SJSA1 (cell line): Measurements from ENCODE around the gene CDK10. TPM values are rescaled to one million over a fixed set of nuclear protein-coding genes. Genes with fewer than 3 reads are reported as not detected.
"Not testable (repeated sequence)": the region's sequence is repeated elsewhere in the genome, so short reads cannot be mapped to it uniquely, and the experiment has no call there.

ENCODE experiments used
- DNase-seq, 2 experiments: peaks; one replicate each; pipeline ENCODE4 v3.0.0-alpha.2; 2015 to 2020; ENCODE audit warnings: low spot score in 2 of 2, low read depth in 1 of 2
- H3K27ac ChIP-seq: fragments of 250-450 bp; sonication (Bioruptor Pico); 2 replicates; pipeline ENCODE4 v1.5.1; 2020; ENCODE audit warnings: mild to moderate bottlenecking, moderate library complexity
- H3K27me3 ChIP-seq: fragments of 250-450 bp; sonication (Bioruptor Pico); replicated peaks from 2 replicates; pipeline ENCODE4 v1.5.1; 2020; ENCODE audit warnings: mild to moderate bottlenecking, moderate library complexity
- H3K36me3 ChIP-seq: fragments of 250-450 bp; sonication (Bioruptor Pico); 2 replicates; pipeline ENCODE4 v1.5.1; 2020; ENCODE audit warnings: mild to moderate bottlenecking
- H3K4me1 ChIP-seq: fragments of 250-450 bp; sonication (Bioruptor Pico); replicated peaks from 2 replicates; pipeline ENCODE4 v1.6.1; 2021; ENCODE audit warnings: mild to moderate bottlenecking
- H3K4me3 ChIP-seq: fragments of 250-450 bp; sonication (Bioruptor Pico); 2 replicates; pipeline ENCODE4 v1.5.1; 2020; ENCODE audit warnings: mild to moderate bottlenecking
- H3K9me3 ChIP-seq: fragments of 250-450 bp; sonication (Bioruptor Pico); replicated peaks from 2 replicates; pipeline ENCODE4 v1.5.1; 2020; ENCODE audit warnings: mild to moderate bottlenecking
- total RNA-seq: library from RNA; depleted of rRNA; stranded (reverse); fragments of >200 nt; shearing (Covaris generic); gene quantifications from 2 replicates; pipeline ENCODE4 v1.2.3, GENCODE V29; 2014

CDK10 gene
- total RNA-seq, 1 experiment from 2014 or later = 26.8 TPM

GRCh38 chr16:89672177-89672941 lies 14.1 kb upstream of the CDK10 start:
- Histone ChIP-seq H3K4me3 (no peak overlapping the region), H3K27me3 (no peaks in the 10 kb centered on the region), H3K9me3 (no peaks in the 10 kb centered on the region), H3K4me1 (no peaks in the 10 kb centered on the region), H3K36me3 (no peaks in the 10 kb centered on the region; the same call in 1 of the 2 replicates), H3K27ac (no peak overlapping the region)
- DNase-seq = no peak

GRCh38 chr16:89678258-89678657 lies 8.2 kb upstream of the CDK10 start:
- Histone ChIP-seq H3K36me3 (no peaks in the 10 kb centered on the region), H3K9me3 (peaks cover 8% of the 10 kb centered on the region; the same call in 1 of the 2 replicates), H3K4me3 (no peak overlapping the region), H3K4me1 (no peaks in the 10 kb centered on the region), H3K27me3 (no peaks in the 10 kb centered on the region), H3K27ac (no peak overlapping the region)
- no peak for DNase-seq

- no peak overlapping the region for H3K27ac ChIP-seq
- no peak for DNase-seq
- no peaks in the 10 kb centered on the region for H3K27me3 ChIP-seq
- peaks cover 18% of the 10 kb centered on the region for H3K36me3 ChIP-seq
- H3K4me1 ChIP-seq = peaks cover 8% of the 10 kb centered on the region
- H3K4me3 ChIP-seq = no peak overlapping the region
- no peaks in the 10 kb centered on the region; the same call in 1 of the 2 replicates for H3K9me3 ChIP-seq
These were observed 573 bp upstream of the CDK10 start for GRCh38 chr16:89685916-89686315.

- peaks cover 8% of the 10 kb centered on the region for H3K4me1 ChIP-seq
- H3K27me3 ChIP-seq = no peaks in the 10 kb centered on the region
- no peaks in the 10 kb centered on the region; the same call in 1 of the 2 replicates for H3K9me3 ChIP-seq
- DNase-seq = peak in 1 of 2 experiments; percentile 62
- H3K27ac ChIP-seq = peak overlapping the region; percentile 57
- H3K36me3 ChIP-seq = peaks cover 32% of the 10 kb centered on the region
- peak overlapping the region; percentile 74 for H3K4me3 ChIP-seq
These were observed 827 bp downstream of the CDK10 start for GRCh38 chr16:89687092-89687940.

GRCh38 chr16:89688395-89688794 lies 1.9 kb downstream of the CDK10 start:
- Histone ChIP-seq H3K27ac (no peak overlapping the region), H3K27me3 (no peaks in the 10 kb centered on the region), H3K36me3 (peaks cover 38% of the 10 kb centered on the region), H3K4me3 (no peak overlapping the region), H3K9me3 (no peaks in the 10 kb centered on the region; the same call in 1 of the 2 replicates), H3K4me1 (peaks cover 8% of the 10 kb centered on the region)
- no peak for DNase-seq

GRCh38 chr16:89689142-89689541 lies 2.7 kb downstream of the CDK10 start:
- H3K4me3 ChIP-seq = no peak overlapping the region

GRCh38 chr16:89689621-89690020 lies 3.1 kb downstream of the CDK10 start:
- H3K9me3 ChIP-seq, DNase-seq, H3K4me1 ChIP-seq, H3K27ac ChIP-seq, H3K27me3 ChIP-seq, H3K4me3 ChIP-seq: not testable (repeated sequence)
- peaks cover 49% of the 10 kb centered on the region for H3K36me3 ChIP-seq

More at GRCh38 chr16:89689142-89689541, 2.7 kb downstream of the CDK10 start:
- Histone ChIP-seq H3K27me3 (no peaks in the 10 kb centered on the region), H3K27ac (no peak overlapping the region), H3K9me3 (no peaks in the 10 kb centered on the region; the same call in 1 of the 2 replicates), H3K4me1 (peaks cover 8% of the 10 kb centered on the region), H3K36me3 (peaks cover 46% of the 10 kb centered on the region)
- no peak for DNase-seq

- no peak overlapping the region for H3K27ac ChIP-seq
- H3K9me3 ChIP-seq = no peaks in the 10 kb centered on the region; the same call in 1 of the 2 replicates
- no peak for DNase-seq
These were observed 4.0 kb downstream of the CDK10 start for GRCh38 chr16:89690392-89690901.

GRCh38 chr16:89691231-89691985 lies 4.9 kb downstream of the CDK10 start:
- peaks cover 63% of the 10 kb centered on the region for H3K36me3 ChIP-seq
- no peak for DNase-seq
- H3K4me1 ChIP-seq = peaks cover 8% of the 10 kb centered on the region
- no peaks in the 10 kb centered on the region for H3K9me3 ChIP-seq
- H3K27me3 ChIP-seq = no peaks in the 10 kb centered on the region
- no peak overlapping the region for H3K27ac ChIP-seq
- H3K4me3 ChIP-seq = no peak overlapping the region

More at GRCh38 chr16:89690392-89690901, 4.0 kb downstream of the CDK10 start:
- H3K4me1 ChIP-seq = peaks cover 8% of the 10 kb centered on the region
- no peak overlapping the region for H3K4me3 ChIP-seq
- peaks cover 56% of the 10 kb centered on the region for H3K36me3 ChIP-seq
- no peaks in the 10 kb centered on the region for H3K27me3 ChIP-seq

- H3K4me1 ChIP-seq = peaks cover 8% of the 10 kb centered on the region
- no peak for DNase-seq
- no peak overlapping the region for H3K27ac ChIP-seq
- H3K36me3 ChIP-seq = peaks cover 69% of the 10 kb centered on the region
- no peaks in the 10 kb centered on the region for H3K27me3 ChIP-seq
- H3K9me3 ChIP-seq = no peaks in the 10 kb centered on the region
- H3K4me3 ChIP-seq = no peak overlapping the region
These were observed 5.6 kb downstream of the CDK10 start for GRCh38 chr16:89691986-89692569.

GRCh38 chr16:89693289-89693731 lies 6.8 kb downstream of the CDK10 start:
- H3K36me3 ChIP-seq = peaks cover 73% of the 10 kb centered on the region
- no peaks in the 10 kb centered on the region for H3K9me3 ChIP-seq
- H3K4me1 ChIP-seq = no peaks in the 10 kb centered on the region
- no peaks in the 10 kb centered on the region for H3K27me3 ChIP-seq
- H3K4me3 ChIP-seq = no peak overlapping the region
- DNase-seq = no peak
- no peak overlapping the region for H3K27ac ChIP-seq

- H3K36me3 ChIP-seq = peaks cover 71% of the 10 kb centered on the region
- no peak overlapping the region for H3K27ac ChIP-seq
- H3K9me3 ChIP-seq = no peaks in the 10 kb centered on the region
- H3K4me1 ChIP-seq = no peaks in the 10 kb centered on the region
- no peak for DNase-seq
- H3K4me3 ChIP-seq = no peak overlapping the region
- no peaks in the 10 kb centered on the region for H3K27me3 ChIP-seq
These were observed 7.7 kb downstream of the CDK10 start for GRCh38 chr16:89693931-89694783.
